Vagina (tissue), 2 donors: Measurements from ENCODE around the gene GFOD1.

ENCODE experiments used
- POLR2A ChIP-seq, 2 donors: fragments of 450-650 bp; IDR thresholded peaks; one replicate each; pipeline ENCODE4 v1.6.1; 2017; ENCODE audit warnings: antibody characterized with exemption in 2 of 2, mild to moderate bottlenecking in 2 of 2, moderate library complexity in 2 of 2
- POLR2AphosphoS5 ChIP-seq, 2 donors: sonication (generic); formaldehyde crosslinking; IDR thresholded peaks; one replicate each; pipeline ENCODE4 v1.9.0; 2017; ENCODE audit warnings: antibody characterized with exemption in 2 of 2, mild to moderate bottlenecking in 2 of 2, low read depth in 1 of 2; ENCODE audit not compliant: insufficient read depth in 1 of 2

- TF ChIP-seq POLR2AphosphoS5 (IDR thresholded peaks at IDR 0.05; ENCODE audit: insufficient read depth in 1 of 2, low read depth in 1 of 2) = no peak
- TF ChIP-seq POLR2A (IDR thresholded peaks at IDR 0.05) = no peak
Measured at GRCh38 chr6:13504611-13505344, 17.4 kb upstream of the GFOD1 start.
